GM18502 (cell line): ENCODE measurements around the gene ATN1.

Experiments
- ATAC-seq: cut with Tn5 transposase; IDR thresholded peaks from one replicate; pipeline ENCODE4 v1.9.1; 2021; ENCODE audit warnings: mild to moderate bottlenecking; ENCODE audit not compliant: unreplicated experiment, poor library complexity

Gene ATN1

DNA sequence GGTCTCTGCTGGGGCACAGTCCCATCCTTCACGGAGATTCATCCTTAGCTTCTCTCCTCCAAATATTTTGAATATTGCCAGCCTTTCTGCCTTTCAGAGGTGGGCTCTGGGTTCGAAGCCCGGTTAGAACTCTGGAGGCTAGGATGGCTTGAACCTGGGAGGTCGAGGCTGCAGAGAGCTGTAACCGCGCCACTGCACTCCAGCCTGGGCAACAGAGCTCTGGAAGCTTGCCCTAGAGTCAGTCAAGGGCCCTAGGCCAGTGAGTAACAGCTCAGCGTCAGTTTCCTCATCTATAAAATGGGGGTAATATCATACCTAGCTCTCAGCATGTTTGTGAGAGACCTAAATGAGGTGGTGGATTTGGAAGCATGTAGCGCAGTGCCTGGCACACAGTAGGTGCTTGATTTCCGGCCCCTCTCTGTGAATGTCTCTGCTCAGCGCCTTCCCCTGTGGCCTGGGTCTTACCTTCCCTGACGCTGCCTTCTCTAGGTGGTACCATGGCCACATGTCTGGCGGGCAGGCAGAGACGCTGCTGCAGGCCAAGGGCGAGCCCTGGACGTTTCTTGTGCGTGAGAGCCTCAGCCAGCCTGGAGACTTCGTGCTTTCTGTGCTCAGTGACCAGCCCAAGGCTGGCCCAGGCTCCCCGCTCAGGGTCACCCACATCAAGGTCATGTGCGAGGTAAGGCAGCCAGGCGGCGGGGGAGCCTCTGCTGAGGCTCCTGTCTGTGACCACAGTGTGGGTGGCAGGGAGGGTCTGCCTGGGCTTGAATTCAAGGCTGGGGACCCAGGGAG lies 26.8 kb downstream of the ATN1 start:
- no peak for ATAC-seq

DNA sequence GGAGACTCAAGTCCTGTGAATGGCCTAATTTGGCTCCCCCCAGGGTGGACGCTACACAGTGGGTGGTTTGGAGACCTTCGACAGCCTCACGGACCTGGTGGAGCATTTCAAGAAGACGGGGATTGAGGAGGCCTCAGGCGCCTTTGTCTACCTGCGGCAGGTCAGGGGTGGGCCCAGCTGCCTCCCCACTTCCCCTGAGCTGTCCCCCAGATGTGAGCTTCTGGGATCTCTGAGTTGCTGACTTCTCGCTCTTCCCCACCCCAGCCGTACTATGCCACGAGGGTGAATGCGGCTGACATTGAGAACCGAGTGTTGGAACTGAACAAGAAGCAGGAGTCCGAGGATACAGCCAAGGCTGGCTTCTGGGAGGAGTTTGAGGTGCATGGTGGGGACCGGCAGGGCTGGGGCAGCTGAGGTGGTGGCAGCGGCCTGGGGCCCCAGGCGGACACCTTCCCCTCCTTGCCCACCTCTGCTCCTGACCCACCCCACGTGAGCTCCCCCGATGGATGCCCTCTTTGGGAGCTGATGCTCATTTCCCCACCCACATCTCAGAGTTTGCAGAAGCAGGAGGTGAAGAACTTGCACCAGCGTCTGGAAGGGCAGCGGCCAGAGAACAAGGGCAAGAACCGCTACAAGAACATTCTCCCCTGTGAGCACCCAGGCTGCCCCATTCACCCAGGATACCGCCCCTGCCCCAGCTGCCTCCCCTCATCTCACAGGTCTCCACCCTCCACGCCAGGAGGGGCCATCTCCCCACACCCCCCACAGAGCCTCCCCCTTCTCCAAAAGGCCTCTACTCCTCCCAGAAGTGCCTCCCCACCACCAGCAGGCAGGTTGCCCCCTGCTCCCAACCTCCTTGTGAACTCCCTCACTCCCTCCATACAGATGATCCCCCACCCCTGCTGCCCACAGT lies 27.6 kb downstream of the ATN1 start:
- no peak for ATAC-seq

- ATAC-seq = no peak
These were observed 28.4 kb downstream of the ATN1 start for GRCh38 chr12:6956021-6956727.

DNA sequence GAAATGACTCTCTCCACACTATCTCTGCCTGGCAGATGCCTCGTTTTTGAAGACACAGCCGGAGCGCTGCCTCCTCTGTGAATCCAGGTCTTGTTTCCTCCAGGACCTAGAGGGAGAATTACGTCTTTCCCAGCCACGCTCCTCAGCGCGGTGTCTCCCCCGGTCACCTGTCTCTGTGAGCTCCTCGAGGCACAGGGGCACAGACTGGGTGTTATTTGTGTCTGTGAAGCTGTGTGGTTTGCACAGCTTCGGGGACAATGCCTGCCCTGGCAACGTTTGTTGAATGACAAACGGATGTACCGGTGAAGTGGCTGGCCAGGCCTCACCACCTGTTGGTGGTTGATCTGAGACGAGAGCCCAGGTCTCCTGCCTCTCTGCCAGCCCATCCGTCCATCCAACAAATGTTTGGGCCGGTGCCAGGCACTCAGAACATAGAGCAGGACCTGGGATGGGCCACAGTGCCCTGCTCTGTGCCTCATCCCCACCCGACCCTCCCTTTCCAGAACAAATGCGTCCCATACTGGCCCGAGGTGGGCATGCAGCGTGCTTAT lies 29.5 kb downstream of the ATN1 start:
- no peak for ATAC-seq

DNA sequence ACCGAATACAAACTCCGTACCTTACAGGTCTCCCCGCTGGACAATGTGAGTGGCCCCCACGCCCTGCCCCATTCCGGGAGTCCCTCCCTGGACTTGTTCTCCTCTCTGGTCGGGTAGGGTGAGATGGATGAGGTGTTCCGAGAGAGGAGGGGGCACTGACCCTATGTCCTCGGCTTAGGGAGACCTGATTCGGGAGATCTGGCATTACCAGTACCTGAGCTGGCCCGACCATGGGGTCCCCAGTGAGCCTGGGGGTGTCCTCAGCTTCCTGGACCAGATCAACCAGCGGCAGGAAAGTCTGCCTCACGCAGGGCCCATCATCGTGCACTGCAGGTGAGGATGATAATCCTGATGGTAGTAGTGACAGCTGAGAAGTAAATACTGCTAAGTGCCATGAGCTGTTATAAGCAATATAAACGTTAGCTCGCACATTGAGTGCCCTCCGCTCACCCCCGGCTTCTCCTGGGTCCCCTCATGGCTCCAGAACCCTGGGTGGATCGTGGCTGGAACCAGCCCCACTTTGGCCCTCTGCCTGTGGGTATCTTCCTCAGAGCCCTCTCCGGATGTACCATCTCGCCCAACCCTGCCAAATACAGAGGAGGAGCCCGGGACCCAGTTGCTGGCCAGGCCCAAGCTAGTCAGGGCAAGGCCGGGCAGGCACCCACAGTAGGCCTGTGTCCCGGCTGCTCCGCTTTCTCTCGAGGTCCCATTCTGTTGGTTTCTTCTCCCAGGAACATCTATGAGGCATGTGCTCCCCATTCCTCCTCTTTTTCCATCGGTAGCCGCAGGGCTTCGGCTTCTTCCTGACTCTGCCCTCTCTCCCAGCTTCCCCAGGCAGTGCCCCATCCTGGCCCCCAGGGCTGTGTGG lies 30.2 kb downstream of the ATN1 start:
- ATAC-seq = no peak

DNA sequence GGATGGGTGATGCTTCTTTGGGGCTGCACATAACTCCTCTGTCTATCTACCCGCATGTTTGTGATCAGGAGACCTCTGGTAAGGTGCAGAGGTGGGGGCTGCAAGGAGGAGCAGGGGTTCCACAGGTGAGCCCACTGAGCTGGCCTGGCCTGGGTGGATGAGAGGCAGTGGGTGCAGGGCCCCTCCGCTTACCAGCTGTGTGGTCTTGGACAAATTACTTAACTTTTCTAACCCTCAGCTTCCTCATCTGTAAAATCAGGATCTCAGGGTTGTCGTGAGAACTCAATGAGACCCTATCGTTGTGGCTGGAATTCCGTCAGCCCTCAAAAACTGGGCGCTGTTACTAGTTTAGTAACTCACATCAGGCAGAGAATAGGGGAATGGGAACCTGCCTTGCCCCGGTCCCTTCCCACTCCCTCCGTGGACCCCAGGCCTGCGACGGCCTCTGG lies 30.9 kb downstream of the ATN1 start:
- ATAC-seq = no peak

GRCh38 chr12:6959058-6959804 lies 31.5 kb downstream of the ATN1 start:
- peak; percentile 49 for ATAC-seq

DNA sequence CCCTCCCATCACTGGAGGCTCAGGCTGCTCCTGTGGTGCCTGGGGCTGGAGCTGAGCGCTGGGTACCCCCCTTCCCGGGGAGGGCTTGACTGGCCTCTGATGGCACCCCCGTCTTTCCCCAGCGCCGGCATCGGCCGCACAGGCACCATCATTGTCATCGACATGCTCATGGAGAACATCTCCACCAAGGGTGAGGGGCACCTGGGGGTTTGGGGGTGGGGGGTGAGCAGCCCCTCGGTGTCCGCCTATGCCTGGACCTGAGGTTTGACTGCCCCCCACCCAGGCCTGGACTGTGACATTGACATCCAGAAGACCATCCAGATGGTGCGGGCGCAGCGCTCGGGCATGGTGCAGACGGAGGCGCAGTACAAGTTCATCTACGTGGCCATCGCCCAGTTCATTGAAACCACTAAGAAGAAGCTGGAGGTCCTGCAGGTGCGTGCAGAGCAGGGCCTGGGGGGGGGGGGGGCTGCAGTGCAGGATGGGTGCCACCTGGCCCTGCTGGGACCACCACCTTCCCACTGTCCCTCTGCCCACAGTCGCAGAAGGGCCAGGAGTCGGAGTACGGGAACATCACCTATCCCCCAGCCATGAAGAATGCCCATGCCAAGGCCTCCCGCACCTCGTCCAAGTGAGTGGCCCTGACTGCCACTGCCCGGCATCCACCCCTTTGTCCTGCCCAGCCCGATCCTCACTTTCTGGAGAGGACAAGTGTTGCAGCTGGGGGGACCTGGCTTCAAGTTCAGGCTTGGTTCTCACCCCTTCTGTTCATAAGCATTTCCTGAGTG lies 32.2 kb downstream of the ATN1 start:
- ATAC-seq = no peak

GRCh38 chr12:6960593-6961277 lies 33.0 kb downstream of the ATN1 start:
- ATAC-seq = no peak

DNA sequence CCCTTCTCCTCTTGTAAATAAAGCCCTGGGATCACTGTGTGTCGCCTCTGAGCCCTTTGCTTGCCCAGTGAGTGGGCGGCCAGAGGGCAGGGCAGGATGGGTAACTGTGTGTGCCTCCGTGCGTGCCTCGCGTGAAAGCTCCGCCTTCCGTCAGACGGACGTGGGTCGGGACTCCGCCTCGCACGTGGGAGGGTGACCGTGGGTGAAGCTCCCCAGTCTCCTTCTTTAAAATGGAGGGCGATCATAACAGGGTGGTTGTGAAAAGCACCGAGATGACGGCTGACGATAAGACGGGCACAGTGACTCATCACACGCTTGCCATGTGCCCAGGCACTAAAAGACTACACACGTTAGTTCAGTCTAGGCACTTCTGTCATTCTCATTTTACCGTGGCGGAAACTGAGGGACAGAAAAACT lies 33.5 kb downstream of the ATN1 start:
- ATAC-seq = peak; percentile 23

DNA sequence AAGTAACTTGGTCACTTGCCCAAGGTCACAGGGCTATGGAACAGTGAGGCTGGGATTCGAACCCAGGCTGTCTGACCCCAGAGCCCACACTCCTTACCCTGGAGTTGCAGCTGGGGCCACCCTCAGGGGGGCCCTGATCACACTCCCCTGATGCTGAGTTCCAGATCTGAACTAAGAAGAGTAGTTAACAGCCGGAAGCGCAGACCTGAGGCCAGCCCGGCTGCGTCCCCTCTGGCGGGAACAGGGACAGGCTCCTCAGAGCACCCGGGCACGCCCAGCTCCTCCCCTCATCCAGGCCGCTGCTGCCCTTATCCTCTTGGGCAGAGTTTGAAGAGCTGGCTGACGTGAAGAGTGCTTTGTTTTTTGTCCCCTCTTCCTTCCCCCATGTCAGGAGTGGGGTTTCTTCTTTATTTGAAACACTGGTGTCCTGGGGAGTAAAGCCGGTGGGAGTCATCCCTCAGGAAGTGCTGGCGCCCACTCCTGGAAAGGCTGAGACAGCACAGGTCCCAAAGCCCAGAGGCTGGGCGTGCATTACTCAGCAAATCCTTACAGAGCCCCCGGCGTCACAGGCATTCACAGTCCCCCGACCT lies 34.0 kb downstream of the ATN1 start:
- peak; percentile 23 for ATAC-seq

DNA sequence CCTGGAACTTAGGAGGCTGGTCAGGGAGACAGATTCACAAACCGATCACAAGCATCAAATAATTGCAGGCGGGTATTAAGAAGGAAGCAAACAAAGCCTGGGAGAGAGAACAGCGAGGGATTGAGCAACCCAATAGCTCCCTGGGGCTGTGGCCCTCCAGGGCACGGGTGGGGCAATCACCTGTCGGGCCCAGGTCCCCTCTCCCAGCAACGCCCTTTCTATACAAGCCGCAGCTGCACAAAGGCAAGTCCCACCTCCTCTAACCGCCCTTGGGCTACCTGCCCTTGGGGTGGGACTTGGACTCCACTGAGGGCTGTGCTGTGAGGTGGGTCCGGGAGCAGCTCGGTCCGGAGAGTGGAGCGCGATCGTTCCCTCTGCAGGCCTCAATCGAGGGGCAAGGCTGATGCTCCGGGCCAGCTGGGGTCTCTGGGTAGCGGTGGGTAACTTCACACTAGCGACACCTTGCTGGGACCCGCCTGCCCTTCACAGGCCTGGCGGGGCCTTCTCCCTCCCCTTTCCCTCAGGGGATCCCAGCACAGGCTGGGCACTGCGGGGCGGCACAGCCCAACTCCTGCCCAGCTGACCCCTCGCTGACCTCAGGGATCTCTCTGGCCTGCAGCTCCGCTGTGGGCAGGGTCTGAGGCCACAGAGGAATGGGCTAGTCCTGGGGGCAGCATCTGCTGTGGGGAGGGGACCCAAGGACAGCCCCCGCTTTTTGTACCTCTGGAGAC lies 34.7 kb downstream of the ATN1 start:
- ATAC-seq = no peak

DNA sequence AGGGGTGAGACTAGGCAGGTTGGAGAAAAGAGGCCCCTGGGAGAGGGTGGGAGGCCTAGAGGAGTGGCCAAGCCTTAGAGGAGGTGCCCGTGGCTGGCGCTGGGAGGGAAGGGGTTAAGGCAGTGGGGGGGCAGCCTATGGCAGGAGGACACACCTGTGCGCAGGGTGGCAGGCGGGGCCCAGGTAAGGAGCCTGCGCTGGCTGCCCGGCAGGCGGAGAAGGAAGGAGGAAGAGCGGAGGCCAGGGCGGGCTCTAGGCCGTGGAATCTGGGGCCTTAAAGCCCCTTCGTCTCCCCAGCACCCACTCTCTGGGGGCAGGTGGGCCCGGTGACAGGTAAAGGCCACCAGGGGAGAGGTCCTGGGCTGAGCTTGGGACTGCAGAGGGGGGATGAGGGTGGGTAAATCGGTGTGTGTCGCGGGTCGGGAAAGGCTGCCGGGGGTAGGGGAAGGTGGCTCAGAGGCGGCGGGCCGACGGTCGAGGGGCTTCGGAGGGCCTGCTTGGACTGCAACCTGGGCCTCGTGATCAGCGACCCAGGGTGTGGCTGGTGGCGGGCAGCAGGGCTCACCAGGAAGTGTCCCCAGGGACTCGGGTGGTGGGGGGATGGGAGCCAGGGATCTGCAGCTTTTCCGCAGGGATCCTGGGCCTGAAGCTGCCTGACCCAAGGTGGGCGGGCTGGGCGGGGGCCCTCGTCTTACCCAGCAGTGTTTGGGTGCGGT lies 35.4 kb downstream of the ATN1 start:
- ATAC-seq = no peak

DNA sequence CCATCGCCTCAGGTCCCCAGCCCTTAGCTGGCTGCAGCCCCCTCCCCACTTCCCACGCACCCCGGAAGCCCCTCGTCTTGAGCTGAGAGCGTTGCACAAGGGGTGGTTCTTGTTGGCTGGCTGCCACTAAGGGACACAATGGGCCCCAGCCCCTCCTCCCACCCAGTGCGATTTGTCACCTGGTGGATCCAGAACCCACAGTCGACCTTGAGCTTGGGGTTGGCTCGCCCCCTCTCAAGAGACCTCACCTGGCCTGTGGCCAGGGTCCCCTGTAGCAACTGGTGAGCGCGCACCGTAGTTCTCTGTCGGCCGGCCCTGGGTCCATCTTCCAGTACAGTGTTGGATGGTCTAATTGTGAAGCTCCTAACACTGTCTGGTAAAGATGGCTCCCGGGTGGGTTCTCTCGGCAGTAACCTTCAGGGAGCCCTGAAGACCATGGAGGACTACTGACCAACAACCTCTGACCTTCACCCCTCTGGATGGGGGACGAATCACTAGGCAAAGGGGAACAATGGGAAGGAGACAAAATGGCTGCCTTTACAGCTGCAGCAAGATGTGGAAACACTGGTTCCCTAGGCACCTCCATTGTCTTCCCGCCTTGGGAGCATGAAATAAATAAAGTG lies 36.1 kb downstream of the ATN1 start:
- no peak for ATAC-seq

GRCh38 chr12:6964605-6965025 lies 36.9 kb downstream of the ATN1 start:
- no peak for ATAC-seq
